Heart left ventricle (tissue), 16 donors: ENCODE measurements around the gene AP3S1. TPM values are rescaled to one million over a fixed set of nuclear protein-coding genes. Genes with fewer than 3 reads are reported as not detected.

ENCODE experiments used
- ATAC-seq, 4 donors: fragments of 200-7000 bp; cut with Tn5 transposase; one replicate each; pipeline ENCODE4 v1.9.1; 2020 to 2022; ENCODE audit warnings: moderate library complexity in 4 of 4, mild to moderate bottlenecking in 3 of 4, moderate number of reproducible peaks in 1 of 4
- DNase-seq, 5 donors: peaks; one replicate each; pipeline ENCODE4 v3.0.0-alpha.2; 2020
- H3K27ac ChIP-seq, 12 donors: fragments of 200-600 bp; sonication (generic) in 4 of 12; one replicate each; pipeline versions ENCODE4 v1.5.0 to v1.8.0; 2016 to 2022; ENCODE audit warnings: mild to moderate bottlenecking in 2 of 12
- H3K27me3 ChIP-seq, 9 donors: fragments of 200-600 bp; sonication (generic) in 2 of 9; one replicate each; pipeline versions ENCODE4 v1.5.1 to v1.8.0; 2016 to 2022; ENCODE audit warnings: mild to moderate bottlenecking in 3 of 9
- H3K36me3 ChIP-seq, 9 donors: fragments of 200-600 bp; sonication (generic) in 2 of 9; one replicate each; pipeline versions ENCODE4 v1.5.0 to v1.8.0; 2018 to 2022; ENCODE audit warnings: mild to moderate bottlenecking in 2 of 9
- H3K4me1 ChIP-seq, 12 donors: fragments of 200-600 bp; sonication (generic) in 4 of 12; one replicate each; pipeline versions ENCODE4 v1.5.0 to v1.8.0; 2016 to 2022; ENCODE audit warnings: mild to moderate bottlenecking in 3 of 12
- H3K4me3 ChIP-seq, 12 donors: fragments of 200-600 bp; sonication (generic) in 4 of 12; one replicate each; pipeline versions ENCODE4 v1.5.0 to v1.8.0; 2017 to 2022; ENCODE audit warnings: mild to moderate bottlenecking in 9 of 12, moderate library complexity in 4 of 12
- H3K9me3 ChIP-seq, 12 donors: fragments of 200-600 bp; sonication (generic) in 4 of 12; one replicate each; pipeline versions ENCODE4 v1.5.0 to v1.8.0; 2016 to 2022; ENCODE audit warnings: mild to moderate bottlenecking in 1 of 12
- POLR2A ChIP-seq, 2 donors: fragments of 450-650 bp; IDR thresholded peaks; one replicate each; pipeline ENCODE4 v1.6.1; 2017; ENCODE audit warnings: antibody characterized with exemption in 2 of 2, mild to moderate bottlenecking in 2 of 2, moderate library complexity in 2 of 2
- WGBS, 4 donors: extraction: QIAGEN DNeasy Blood & Tissue Kit in 2 of 4; methylation state at CpG; one replicate each; pipeline versions ENCODE4 v1.1.5 to v1.1.7; 2013 to 2018; 5-methylcytosine and 5-hydroxymethylcytosine counted together
- intact Hi-C, 10 donors: fragments of 100-400 bp; cut with DNase I; formaldehyde crosslinking; loops; one replicate each; pipeline versions ENCODE4 v1.11.1 to v1.14.2; 2022
- polyA plus RNA-seq, 2 donors: library from polyadenylated mRNA; stranded (reverse); fragments of 200-250 nt; gene quantifications; one replicate each; pipeline ENCODE4 v1.2.3, GENCODE V29; 2013
- total RNA-seq, 9 donors: library from RNA; depleted of rRNA in 2 of 9; stranded (reverse); fragments of >200 nt in 2 of 9; fragmentation: NEBNext Ultra II Directional in 3 of 9; extraction: Animal tissue kit (Norgen Biotek cat#: 25700) in 3 of 9; gene quantifications; one replicate each; pipeline versions ENCODE4 v1.1.0 to v1.2.4, GENCODE V29; 2016 to 2023
- TF ChIP-seq, protein P1 (sequence below), 12 donors: fragments of 200-600 bp; sonication (generic) in 4 of 12; IDR thresholded peaks; one replicate each; pipeline versions ENCODE4 v1.5.0 to v1.8.0; 2018 to 2022; ENCODE audit warnings: antibody characterized with exemption in 12 of 12, mild to moderate bottlenecking in 5 of 12
- donor health status: ischemic (EF 13 %, LVEDD 7.1; RV severe dilation, severe dysfunction).
- donor health status: healthy with polysubstance abuse.
- donor health status: DM: no; HTN: yes; CAD: no.
- donor health status: DM: no; HTN: no; CAD: no.
- donor health status: ischemic (EF 25% LVEDD 6.9; RV normal size, moderate dysfunction).
- donor health status: ischemic (EF 25% LVEDD 5.7; RV mildly dilated, moderate dysfunction).
- donor health status: healthy.
- donor health status: DM: yes; HTN: yes; CAD: no.
- donor health status: ischemic (EF 35%, LVEDD 5.7; RV mildly dilated, moderate dysfunction).
- donor health status: nonischemic (EF 11% LVEDD 7.7; RV severe dilation, severe dysfunction).
- donor health status: DM: yes; HTN: yes; CAD: no.
- donor health status: PGD.
- donor health status: ischemic (EF 29% LVEDD 5.4; RV normal size, mild dysfunction).
- donor health status: nonischemic (EF 23%, LVEDD 6.1; RV moderate dilation, normal function).

The AP3S1 gene
- total and polyA plus RNA-seq, 11 donors: 20.3 to 56.4 (median 46.4) TPM

DNA sequence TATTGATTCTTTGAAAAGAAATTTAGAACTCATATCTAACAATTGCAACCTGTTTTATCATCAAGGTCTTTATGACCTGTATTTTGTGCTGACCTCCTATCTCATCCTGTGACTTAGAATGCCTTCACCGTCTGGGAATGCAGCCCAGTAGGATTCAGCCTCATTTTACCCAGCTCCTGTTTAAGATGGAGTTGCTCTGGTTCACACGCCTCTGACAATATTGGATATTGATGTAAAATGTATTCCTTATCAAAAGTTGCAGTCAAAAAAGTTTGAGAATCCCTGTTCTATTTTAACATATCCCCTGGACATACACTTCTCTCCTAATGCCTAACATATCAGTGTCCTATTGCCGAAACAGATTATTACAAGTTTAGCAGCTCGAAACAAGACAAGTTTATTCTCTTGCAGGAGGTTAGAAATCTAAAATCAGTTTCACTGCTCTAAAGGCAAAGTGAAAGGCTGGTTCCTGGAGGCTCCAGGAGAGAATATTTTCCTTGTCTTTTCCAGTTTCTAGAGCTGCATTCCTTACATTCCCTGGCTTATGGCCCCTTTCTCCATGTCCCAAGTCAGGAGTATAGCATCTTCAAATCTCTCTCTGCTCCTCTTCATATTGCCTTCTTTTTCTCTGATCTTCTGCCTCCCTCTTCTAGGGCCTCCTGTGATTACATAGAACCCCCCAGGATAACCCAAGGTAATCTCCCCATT, 89.0 kb downstream of the AP3S1 start:
- no peaks in the 10 kb centered on the region for H3K4me1 ChIP-seq
- H3K9me3 ChIP-seq: no peaks in the 10 kb centered on the region
- intact Hi-C loops: no loop called here
- H3K4me3 ChIP-seq: no peak overlapping the region
- H3K36me3 ChIP-seq: no peaks in the 10 kb centered on the region
- WGBS, 4 donors: 91 to 95% (median 94%) methylated on average over 4 of the region's 4 CpGs
- TF ChIP-seq, protein P1, sequence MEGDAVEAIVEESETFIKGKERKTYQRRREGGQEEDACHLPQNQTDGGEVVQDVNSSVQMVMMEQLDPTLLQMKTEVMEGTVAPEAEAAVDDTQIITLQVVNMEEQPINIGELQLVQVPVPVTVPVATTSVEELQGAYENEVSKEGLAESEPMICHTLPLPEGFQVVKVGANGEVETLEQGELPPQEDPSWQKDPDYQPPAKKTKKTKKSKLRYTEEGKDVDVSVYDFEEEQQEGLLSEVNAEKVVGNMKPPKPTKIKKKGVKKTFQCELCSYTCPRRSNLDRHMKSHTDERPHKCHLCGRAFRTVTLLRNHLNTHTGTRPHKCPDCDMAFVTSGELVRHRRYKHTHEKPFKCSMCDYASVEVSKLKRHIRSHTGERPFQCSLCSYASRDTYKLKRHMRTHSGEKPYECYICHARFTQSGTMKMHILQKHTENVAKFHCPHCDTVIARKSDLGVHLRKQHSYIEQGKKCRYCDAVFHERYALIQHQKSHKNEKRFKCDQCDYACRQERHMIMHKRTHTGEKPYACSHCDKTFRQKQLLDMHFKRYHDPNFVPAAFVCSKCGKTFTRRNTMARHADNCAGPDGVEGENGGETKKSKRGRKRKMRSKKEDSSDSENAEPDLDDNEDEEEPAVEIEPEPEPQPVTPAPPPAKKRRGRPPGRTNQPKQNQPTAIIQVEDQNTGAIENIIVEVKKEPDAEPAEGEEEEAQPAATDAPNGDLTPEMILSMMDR (IDR thresholded peaks at IDR 0.05): no peak
- TF ChIP-seq POLR2A (IDR thresholded peaks at IDR 0.05): no peak
- DNase-seq: no peak
- no peaks in the 10 kb centered on the region for H3K27me3 ChIP-seq
- no peak for ATAC-seq
- no peak overlapping the region for H3K27ac ChIP-seq

DNA sequence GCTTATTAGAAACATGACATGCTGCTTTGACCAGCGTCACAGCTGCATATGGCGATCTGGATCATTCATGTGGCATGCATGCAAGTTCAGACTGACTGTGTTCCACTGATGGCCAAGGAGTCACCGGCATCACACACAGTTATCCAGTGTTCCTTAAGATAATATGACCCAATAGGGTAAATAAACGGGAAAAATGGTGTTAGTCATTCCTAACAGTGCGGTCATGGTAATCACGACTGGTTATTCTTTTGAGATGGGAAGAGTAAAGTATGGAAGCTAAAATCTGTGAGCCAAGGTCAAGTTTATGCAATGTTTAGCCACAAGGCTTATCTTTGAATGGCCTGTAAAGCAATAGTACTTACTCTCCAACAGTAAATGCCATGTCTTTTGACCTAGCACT, 91.3 kb downstream of the AP3S1 start:
- TF ChIP-seq, protein P1 (IDR thresholded peaks at IDR 0.05): no peak
- no peak for TF ChIP-seq POLR2A (IDR thresholded peaks at IDR 0.05)
- ATAC-seq (no peak), DNase-seq (no peak)
- no peaks in the 10 kb centered on the region for H3K4me1 ChIP-seq
- H3K4me3 ChIP-seq: no peak overlapping the region
- 95 to 97% (median 96%) methylated on average over 6 of the region's 6 CpGs for WGBS, 4 donors
- H3K27ac ChIP-seq: no peak overlapping the region
- H3K27me3 ChIP-seq: no peaks in the 10 kb centered on the region
- no peaks in the 10 kb centered on the region for H3K36me3 ChIP-seq
- H3K9me3 ChIP-seq: no peaks in the 10 kb centered on the region
- intact Hi-C loops: no loop called here

DNA sequence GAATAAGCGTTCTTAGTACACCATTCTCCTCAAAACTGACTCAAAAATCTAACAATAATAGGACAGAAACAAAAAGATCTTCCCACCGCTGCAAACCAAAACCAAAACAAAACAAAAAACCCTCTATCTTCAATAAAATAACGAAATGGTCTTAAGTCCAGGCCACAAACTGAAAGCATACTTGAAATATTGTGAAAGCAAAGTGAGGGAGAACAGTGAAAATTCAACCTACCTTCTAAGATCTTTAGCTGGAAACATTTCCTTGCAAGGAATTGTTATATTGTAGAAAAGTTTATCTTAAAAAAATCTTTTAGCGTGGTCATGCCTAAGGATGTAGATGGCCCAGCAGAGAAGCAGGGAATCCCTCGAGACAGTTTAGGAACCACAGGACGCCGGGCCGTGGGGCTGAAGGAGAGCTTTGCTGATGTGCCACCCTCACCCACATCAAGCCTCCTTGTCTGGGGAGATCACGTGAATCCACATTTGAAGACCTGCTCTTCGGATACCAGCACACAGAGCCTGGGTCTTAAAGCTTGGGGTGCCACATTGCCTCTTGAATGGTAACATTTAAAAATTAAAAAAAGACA, 92.7 kb downstream of the AP3S1 start:
- no peaks in the 10 kb centered on the region for H3K4me1 ChIP-seq
- no peak overlapping the region for H3K27ac ChIP-seq
- H3K4me3 ChIP-seq: no peak overlapping the region
- intact Hi-C loops: no loop called here
- 91 to 94% (median 92%) methylated on average over 10 of the region's 10 CpGs for WGBS, 4 donors
- no peaks in the 10 kb centered on the region for H3K9me3 ChIP-seq
- no peaks in the 10 kb centered on the region for H3K27me3 ChIP-seq
- H3K36me3 ChIP-seq: no peaks in the 10 kb centered on the region
- no peak for ATAC-seq
- TF ChIP-seq POLR2A (IDR thresholded peaks at IDR 0.05): no peak
- TF ChIP-seq, protein P1 (IDR thresholded peaks at IDR 0.05): no peak
- no peak for DNase-seq

DNA sequence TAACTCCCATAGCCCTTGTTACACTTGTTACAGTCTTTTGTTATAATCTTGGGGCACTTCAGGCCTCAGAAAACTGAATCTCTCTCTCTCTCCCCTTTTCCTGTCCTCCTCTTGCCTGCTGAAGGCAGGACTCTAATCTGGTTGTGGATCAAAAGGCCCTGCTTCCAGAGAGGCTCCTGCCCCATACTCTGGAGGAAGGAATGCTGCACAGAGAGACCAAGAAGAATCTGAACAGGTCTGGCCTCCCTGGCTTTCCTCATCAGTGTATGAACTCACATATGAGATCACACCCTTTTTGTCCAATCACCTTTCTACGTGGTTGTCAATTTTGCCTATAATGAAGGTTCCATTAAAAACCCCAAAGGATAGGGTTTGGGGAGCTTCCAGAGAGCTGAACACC, 94.3 kb downstream of the AP3S1 start:
- no peak for TF ChIP-seq POLR2A (IDR thresholded peaks at IDR 0.05)
- TF ChIP-seq, protein P1 (IDR thresholded peaks at IDR 0.05): no peak
- DNase-seq (no peak), ATAC-seq (no peak)
- intact Hi-C loops: no loop called here
- WGBS, 4 donors: 90 to 100% (median 94%) methylated on average over 1 of the region's 1 CpG
- H3K27me3 ChIP-seq: no peaks in the 10 kb centered on the region
- H3K27ac ChIP-seq: no peak overlapping the region
- no peaks in the 10 kb centered on the region for H3K9me3 ChIP-seq
- H3K4me3 ChIP-seq: no peak overlapping the region
- H3K36me3 ChIP-seq: no peaks in the 10 kb centered on the region
- no peaks in the 10 kb centered on the region for H3K4me1 ChIP-seq
